HG02870 (cell line): ENCODE data around the gene RGS11.

ENCODE experiments used
- ATAC-seq: cut with Tn5 transposase; IDR thresholded peaks from one replicate; pipeline ENCODE4 v1.9.1; 2021; ENCODE audit warnings: mild to moderate bottlenecking, moderate library complexity; ENCODE audit not compliant: unreplicated experiment

Gene RGS11

DNA sequence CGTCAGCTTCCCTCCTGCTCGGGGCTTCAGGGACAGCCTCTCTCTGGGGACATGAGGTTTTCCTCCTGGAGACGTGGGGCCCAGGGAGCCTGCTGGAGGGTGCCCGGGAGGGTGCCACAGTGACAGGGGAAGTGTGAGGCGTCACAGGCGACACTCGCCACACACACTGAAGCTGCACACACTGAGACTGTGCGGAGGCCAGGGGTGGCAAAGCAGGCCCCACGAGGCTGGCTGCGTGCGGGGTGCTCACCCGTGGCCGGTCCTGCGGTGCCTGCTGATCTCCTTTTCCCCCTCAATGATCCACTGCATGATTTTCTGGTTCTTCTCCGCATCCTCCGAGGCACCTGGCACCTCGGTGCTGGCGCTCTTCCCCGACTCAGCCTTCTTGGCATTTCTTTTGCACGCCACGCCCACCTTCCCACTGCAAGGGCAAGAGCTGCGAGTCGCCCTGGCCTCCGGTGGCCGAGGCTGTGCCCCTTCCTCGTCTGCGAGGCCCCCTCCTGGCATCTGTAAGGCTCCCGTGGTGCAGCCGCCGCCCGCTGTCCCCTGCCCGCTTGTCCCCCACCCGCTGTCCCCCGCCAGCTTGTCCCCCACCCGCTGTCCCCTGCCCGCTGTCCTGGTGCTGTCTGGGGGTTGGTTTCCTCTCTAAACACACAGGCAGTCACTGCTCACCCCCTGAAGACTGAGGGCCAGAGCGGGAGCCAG lies 21.2 kb upstream of the RGS11 start:
- no peak for ATAC-seq

DNA sequence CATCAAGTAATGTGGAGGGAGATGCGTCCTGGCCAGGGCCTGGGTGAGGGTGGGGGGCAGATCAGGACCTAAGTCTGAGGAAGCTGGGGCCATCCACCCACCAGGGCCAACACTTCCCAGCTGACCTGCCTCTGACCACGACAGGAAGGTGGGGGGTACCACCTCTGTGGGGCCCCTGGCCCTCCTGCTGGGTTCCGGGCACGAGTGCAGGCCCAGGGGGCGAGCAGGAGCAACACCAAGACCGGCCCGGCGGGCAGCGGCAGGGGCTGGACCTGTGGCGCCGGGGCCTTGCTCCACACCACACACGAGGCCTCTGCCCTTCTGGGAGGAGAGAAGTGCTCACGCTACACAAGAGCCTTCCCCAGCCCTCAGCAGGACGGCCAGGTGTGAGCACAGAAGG lies 20.5 kb upstream of the RGS11 start:
- ATAC-seq: no peak

- ATAC-seq: no peak
Measured at GRCh38 chr16:293043-293775, 17.5 kb upstream of the RGS11 start.

GRCh38 chr16:291539-291938 lies 15.8 kb upstream of the RGS11 start:
- ATAC-seq: no peak

DNA sequence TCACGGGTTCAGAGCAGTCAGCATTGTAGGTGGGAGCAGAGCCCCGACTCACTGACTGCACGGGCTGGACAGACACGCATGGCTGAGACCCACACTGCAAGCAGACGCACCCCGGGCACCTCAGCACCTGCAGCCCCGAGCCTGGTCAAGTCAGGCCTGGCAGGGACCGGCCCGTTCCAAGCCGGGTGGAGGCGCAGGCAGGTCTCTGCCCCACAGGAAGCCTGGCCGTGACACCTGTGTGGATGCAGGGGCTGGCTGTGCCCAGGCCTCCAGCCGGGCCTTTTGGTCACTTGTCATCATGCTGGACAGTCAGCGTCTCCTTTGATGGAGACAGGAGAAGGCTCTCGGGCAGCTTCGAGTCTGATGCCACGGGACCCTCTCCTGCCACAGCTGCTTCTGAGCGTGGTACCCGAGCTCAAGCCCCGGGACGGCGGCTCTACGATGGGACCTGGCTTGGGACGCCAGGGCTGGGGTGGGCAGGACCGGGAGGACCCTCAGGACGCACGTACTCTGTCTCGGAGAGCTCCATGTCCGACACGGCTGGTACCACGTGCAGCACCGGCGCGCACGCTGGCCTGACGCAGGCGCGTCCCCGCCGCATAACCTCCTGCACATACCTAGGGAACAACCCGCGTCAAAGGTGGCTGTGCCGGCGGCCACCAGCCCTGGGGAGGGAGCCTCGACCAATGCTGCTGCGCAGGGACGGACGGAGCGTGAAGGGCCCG lies 15.1 kb upstream of the RGS11 start:
- no peak for ATAC-seq

DNA sequence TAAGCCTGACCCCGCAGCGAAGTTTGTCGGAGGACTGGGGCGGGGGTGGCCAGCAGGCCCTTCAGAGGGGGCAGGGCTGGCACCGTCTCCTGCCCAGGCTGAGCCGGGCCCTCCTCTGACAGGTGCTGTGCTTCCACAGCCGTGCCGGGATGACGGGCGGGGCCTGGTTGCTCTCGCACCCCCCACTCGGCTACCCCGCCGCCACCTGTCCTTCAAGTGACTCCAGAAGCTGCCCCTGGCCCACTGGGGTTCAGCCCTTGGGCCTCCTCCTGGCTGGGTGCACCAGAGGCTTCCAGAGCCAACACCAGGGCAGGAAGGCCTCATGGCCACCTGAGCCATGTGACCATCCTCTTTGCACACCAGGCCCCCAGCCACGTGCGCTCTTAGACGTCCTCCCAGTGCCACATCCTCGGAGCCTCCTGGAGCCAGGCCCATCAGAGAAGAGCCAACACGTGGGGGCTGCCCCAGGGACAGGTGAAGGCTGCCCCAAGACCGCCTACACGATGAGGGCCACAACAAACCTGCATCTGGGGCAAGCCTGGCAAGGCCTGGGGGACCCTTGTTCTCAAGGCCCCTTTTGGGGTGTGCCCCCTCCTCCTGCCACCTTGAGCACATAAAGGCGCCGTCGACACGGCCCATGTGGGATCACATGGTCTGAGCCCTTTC lies 14.4 kb upstream of the RGS11 start:
- no peak for ATAC-seq

- ATAC-seq: no peak
Measured at GRCh38 chr16:289395-289997, 13.8 kb upstream of the RGS11 start.

DNA sequence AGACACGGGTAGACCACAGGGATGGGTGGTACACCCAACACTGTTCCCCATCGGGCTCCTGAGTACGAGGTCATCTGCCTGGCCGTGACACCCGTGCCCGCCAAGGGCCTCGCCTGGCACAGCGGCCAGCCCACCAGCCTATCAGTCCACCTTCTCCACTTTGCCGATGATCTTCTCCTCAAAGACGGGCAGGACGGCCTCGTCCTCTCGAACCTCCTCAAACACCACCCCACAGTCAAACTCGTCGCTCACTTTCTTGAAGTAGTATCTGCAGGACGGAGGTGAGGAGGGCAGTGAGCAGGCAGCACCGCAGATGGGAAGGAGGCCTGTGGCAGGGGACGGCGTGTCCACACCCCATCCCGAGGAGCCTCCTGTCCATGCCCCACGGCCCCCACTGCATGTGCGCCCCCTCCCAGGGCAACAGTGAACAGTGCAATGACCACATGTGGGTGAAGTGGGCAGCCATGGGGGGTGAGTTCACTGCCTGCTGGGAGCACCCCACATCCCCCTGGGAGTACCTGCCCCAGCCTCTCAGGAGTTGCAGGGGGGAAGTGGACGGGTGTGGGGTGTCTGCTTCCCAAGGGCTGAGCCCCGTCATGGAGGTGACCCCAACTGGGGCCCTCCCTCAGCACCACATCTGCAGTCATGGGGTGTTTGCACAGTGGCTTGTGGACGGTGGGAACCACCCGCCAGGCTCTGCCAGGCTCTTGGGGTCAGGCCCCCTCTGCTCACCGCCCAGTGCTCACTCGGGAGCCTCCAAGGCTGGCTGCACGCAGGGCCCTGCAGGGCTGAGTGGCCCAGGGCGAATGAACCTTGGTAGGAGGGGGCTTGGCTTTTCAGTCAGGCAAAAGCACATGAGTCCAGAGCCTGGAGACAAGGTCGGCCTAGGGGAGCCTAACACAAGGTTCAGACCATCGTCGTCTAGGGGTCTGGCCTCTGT lies 12.5 kb upstream of the RGS11 start:
- no peak for ATAC-seq

- ATAC-seq: no peak
Measured at GRCh38 chr16:287298-287811, 11.6 kb upstream of the RGS11 start.

- no peak for ATAC-seq
Measured at GRCh38 chr16:286491-287297, 10.9 kb upstream of the RGS11 start.

GRCh38 chr16:285146-286055 lies 9.7 kb upstream of the RGS11 start:
- no peak for ATAC-seq

GRCh38 chr16:284204-285120 lies 8.7 kb upstream of the RGS11 start:
- ATAC-seq: no peak

DNA sequence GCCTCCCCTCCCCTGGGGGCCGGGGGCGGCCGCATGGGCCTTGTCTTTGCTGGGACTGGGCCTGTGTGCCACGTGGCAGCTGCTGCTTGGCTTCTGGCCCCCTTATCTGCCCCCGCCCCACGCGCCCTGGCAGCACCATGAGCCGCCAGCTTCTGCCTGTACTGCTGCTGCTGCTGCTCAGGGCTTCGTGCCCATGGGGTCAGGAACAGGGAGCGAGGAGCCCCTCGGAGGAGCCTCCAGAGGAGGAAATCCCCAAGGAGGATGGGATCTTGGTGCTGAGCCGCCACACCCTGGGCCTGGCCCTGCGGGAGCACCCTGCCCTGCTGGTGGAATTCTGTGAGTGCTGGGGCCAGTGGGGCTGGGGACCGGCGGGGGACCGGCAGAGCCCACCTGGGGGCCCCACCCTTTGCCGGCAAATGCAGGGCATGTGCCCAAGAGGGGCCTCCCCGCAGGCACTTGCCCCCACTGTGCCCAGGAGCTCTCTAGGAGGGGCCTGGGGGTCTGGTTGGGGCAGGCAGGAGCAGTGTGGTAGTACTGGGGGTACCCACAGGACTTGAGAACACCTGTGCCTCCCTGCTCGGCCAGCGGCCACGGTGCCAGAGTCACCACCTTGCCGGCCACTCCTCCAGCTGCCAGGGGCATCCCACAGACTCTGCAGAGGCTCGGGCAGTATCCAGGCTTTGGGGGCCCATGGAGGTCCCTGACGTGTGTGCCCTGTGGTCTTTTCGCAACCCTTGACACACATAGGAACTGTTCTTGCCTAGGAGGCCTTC lies 7.5 kb upstream of the RGS11 start, which contains the start of gene PDIA2:
TSS of gene PDIA2 (plus strand) at position 132 of the 773 bp plus-strand sequence. CDS start at position 138, 6 bp downstream.
- no peak for ATAC-seq

DNA sequence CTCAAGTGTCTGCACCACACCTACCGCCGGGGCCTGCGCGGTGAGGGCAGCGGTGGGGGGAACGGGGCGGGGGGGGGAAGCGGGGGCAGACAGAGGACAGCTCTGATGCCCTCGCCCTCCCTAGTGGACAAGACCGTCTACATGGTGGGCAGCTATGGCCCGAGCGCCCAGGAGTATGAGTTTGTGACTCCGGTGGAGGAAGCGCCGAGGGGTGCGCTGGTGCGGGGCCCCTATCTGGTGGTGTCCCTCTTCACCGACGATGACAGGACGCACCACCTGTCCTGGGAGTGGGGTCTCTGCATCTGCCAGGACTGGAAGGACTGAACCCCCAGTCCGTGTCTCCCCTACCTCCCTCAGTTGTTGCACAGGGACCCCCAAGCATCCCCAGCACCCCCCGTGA lies 6.7 kb upstream of the RGS11 start:
- no peak for ATAC-seq

- ATAC-seq: no peak
Measured at GRCh38 chr16:281660-282255, 6.0 kb upstream of the RGS11 start.
